Activated T-cell treated with anti-CD3 and anti-CD28 coated beads, Interleukin-2, amount 50 U/mL, for 24 hours (primary cell): Measurements from ENCODE around the gene SLC8A1.

ENCODE experiments used
- DNase-seq: peaks from one replicate; pipeline ENCODE4 v3.0.0-alpha.2; 2020
- H3K27ac Mint-ChIP-seq: 2 replicates; pipeline ENCODE4 v1.8.0; 2020; ENCODE audit warnings: mild to moderate bottlenecking, mixed read lengths
- H3K27me3 Mint-ChIP-seq: 2 replicates; pipeline ENCODE4 v1.8.0; 2020; ENCODE audit warnings: mixed read lengths
- H3K36me3 Mint-ChIP-seq: 2 replicates; pipeline ENCODE4 v1.8.0; 2020; ENCODE audit warnings: low read depth, mixed read lengths
- H3K4me1 Mint-ChIP-seq: 2 replicates; pipeline ENCODE4 v1.8.0; 2020; ENCODE audit warnings: low read depth, mixed read lengths
- H3K4me3 Mint-ChIP-seq: 2 replicates; pipeline ENCODE4 v1.8.0; 2020; ENCODE audit warnings: mild to moderate bottlenecking, moderate library complexity, mixed read lengths
- H3K9me3 Mint-ChIP-seq: 2 replicates; pipeline ENCODE4 v1.8.0; 2020; ENCODE audit warnings: mixed read lengths

Gene SLC8A1

GRCh38 chr2:40243581-40244187, 208.2 kb downstream of the SLC8A1 start:
- DNase-seq = no peak
- H3K27ac Mint-ChIP-seq = no peak overlapping the region
- no peaks in the 10 kb centered on the region for H3K9me3 Mint-ChIP-seq
- no peak overlapping the region for H3K4me3 Mint-ChIP-seq
- no peaks in the 10 kb centered on the region for H3K27me3 Mint-ChIP-seq
- no peaks in the 10 kb centered on the region for H3K36me3 Mint-ChIP-seq
- H3K4me1 Mint-ChIP-seq = no peaks in the 10 kb centered on the region

DNA sequence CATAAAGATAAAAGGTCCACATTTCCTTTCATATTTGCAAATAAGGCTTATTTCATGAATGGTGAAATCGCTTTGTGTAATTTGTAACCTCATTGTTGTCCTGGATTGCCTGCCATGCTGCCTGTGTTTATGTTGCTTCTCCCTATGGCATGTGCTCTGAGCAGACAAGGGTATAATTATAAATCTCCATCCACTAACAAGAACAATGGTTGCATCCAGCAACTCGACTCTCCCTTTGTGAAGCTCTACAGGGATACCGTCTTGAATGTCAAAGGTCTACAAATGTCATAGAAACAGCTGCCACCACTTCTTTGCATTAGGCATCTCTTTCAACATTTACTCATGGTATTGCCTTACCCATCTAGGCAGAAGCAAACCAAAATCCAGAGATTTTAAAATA, 209.6 kb downstream of the SLC8A1 start:
- no peak overlapping the region for H3K27ac Mint-ChIP-seq
- H3K9me3 Mint-ChIP-seq = no peaks in the 10 kb centered on the region
- H3K4me1 Mint-ChIP-seq = no peaks in the 10 kb centered on the region
- no peaks in the 10 kb centered on the region for H3K27me3 Mint-ChIP-seq
- no peaks in the 10 kb centered on the region for H3K36me3 Mint-ChIP-seq
- no peak overlapping the region for H3K4me3 Mint-ChIP-seq
- DNase-seq = no peak

GRCh38 chr2:40240070-40240469, 211.8 kb downstream of the SLC8A1 start:
- no peak for DNase-seq
- no peak overlapping the region for H3K27ac Mint-ChIP-seq
- H3K27me3 Mint-ChIP-seq = no peaks in the 10 kb centered on the region
- H3K4me1 Mint-ChIP-seq = no peaks in the 10 kb centered on the region
- H3K4me3 Mint-ChIP-seq = no peak overlapping the region
- H3K36me3 Mint-ChIP-seq = no peaks in the 10 kb centered on the region
- no peaks in the 10 kb centered on the region for H3K9me3 Mint-ChIP-seq

DNA sequence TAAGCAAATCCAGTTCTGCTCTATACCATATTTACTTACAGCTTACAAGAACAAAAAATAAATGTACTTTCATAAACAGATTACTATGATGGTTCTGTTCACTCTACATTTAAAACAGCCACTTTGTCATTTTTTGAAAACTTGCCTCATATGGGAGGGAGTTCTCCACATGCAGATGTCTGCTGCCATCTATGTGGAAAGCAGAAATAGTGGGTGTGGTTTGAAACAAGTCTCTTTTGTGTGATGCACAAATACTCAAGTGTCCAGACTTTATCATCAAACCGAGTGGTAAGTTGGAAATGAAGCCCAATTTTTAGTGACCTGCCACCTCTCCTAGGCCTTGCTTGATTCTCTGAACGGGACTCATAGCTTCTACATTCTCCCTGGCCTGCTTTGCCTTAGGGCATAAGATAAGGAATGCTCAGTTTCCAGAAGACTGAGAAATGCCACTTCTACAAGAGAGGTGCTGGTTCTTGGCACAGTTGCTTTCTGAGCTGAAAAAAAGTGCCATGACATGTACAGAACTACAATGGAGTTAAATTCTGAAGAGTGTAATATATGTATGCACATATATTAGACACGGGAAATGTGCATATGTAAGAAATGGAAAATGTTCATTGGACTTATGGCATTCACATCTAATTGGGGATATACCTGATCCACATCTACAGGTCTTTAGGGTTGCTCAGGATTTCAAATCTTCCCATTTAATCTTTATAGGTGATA, 221.0 kb downstream of the SLC8A1 start:
- Mint-ChIP-seq H3K9me3 (no peaks in the 10 kb centered on the region), H3K4me3 (no peak overlapping the region), H3K27me3 (no peaks in the 10 kb centered on the region), H3K36me3 (no peaks in the 10 kb centered on the region), H3K4me1 (no peaks in the 10 kb centered on the region), H3K27ac (no peak overlapping the region)
- DNase-seq = no peak

- H3K27me3 Mint-ChIP-seq = no peaks in the 10 kb centered on the region
- no peaks in the 10 kb centered on the region for H3K9me3 Mint-ChIP-seq
- H3K27ac Mint-ChIP-seq = no peak overlapping the region
- H3K36me3 Mint-ChIP-seq = no peaks in the 10 kb centered on the region
- no peak overlapping the region for H3K4me3 Mint-ChIP-seq
- H3K4me1 Mint-ChIP-seq = no peaks in the 10 kb centered on the region
- DNase-seq = no peak
Measured at GRCh38 chr2:40230186-40230585, 221.7 kb downstream of the SLC8A1 start.

- no peaks in the 10 kb centered on the region for H3K36me3 Mint-ChIP-seq
- H3K27ac Mint-ChIP-seq = no peak overlapping the region
- no peak for DNase-seq
- peaks cover 2% of the 10 kb centered on the region for H3K4me1 Mint-ChIP-seq
- H3K4me3 Mint-ChIP-seq = no peak overlapping the region
- H3K27me3 Mint-ChIP-seq = no peaks in the 10 kb centered on the region
- H3K9me3 Mint-ChIP-seq = peaks cover 4% of the 10 kb centered on the region
Measured at GRCh38 chr2:40228310-40228709, 223.6 kb downstream of the SLC8A1 start.

DNA sequence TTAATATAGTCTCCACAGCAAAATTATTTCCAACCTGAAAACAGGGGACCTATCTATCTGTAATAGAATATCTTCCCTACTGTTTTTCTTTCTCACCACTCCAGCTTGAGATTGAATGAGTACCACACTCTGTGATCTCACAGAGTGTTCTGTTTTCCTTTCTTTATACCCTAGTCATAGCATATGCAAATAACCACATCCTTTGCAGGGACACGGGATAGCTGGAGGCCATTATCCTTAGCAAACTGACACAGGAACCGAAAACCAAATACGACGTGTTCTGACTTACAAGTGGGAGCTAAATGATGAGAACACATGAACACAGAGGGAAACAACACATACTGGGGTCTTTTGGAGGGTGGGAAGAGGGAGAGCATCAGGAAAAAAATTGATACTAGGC, 224.7 kb downstream of the SLC8A1 start:
- Mint-ChIP-seq H3K36me3 (no peaks in the 10 kb centered on the region), H3K9me3 (peaks cover 4% of the 10 kb centered on the region), H3K27ac (no peak overlapping the region), H3K4me3 (no peak overlapping the region), H3K4me1 (peaks cover 2% of the 10 kb centered on the region), H3K27me3 (no peaks in the 10 kb centered on the region)
- DNase-seq = no peak

- H3K9me3 Mint-ChIP-seq = peaks cover 4% of the 10 kb centered on the region
- no peak for DNase-seq
Measured at GRCh38 chr2:40226637-40227036, 225.3 kb downstream of the SLC8A1 start.

GRCh38 chr2:40225670-40226210, 226.2 kb downstream of the SLC8A1 start:
- no peaks in the 10 kb centered on the region for H3K27me3 Mint-ChIP-seq
- no peak overlapping the region for H3K4me3 Mint-ChIP-seq
- H3K36me3 Mint-ChIP-seq = no peaks in the 10 kb centered on the region
- peaks cover 4% of the 10 kb centered on the region for H3K9me3 Mint-ChIP-seq
- H3K27ac Mint-ChIP-seq = no peak overlapping the region
- no peak for DNase-seq
- H3K4me1 Mint-ChIP-seq = peaks cover 2% of the 10 kb centered on the region

More at GRCh38 chr2:40226637-40227036, 225.3 kb downstream of the SLC8A1 start:
- no peaks in the 10 kb centered on the region for H3K27me3 Mint-ChIP-seq
- H3K27ac Mint-ChIP-seq = no peak overlapping the region
- no peaks in the 10 kb centered on the region for H3K36me3 Mint-ChIP-seq
- peaks cover 2% of the 10 kb centered on the region for H3K4me1 Mint-ChIP-seq
- no peak overlapping the region for H3K4me3 Mint-ChIP-seq

- Mint-ChIP-seq H3K36me3 (no peaks in the 10 kb centered on the region), H3K4me1 (peaks cover 2% of the 10 kb centered on the region), H3K27me3 (no peaks in the 10 kb centered on the region), H3K4me3 (no peak overlapping the region), H3K27ac (no peak overlapping the region), H3K9me3 (peaks cover 4% of the 10 kb centered on the region)
- no peak for DNase-seq
Measured at GRCh38 chr2:40224318-40224717, 227.6 kb downstream of the SLC8A1 start.

- DNase-seq = no peak
- H3K27ac Mint-ChIP-seq = no peak overlapping the region
- H3K9me3 Mint-ChIP-seq = peaks cover 14% of the 10 kb centered on the region
- H3K36me3 Mint-ChIP-seq = no peaks in the 10 kb centered on the region
- no peak overlapping the region for H3K4me3 Mint-ChIP-seq
- peaks cover 2% of the 10 kb centered on the region for H3K4me1 Mint-ChIP-seq
- no peaks in the 10 kb centered on the region for H3K27me3 Mint-ChIP-seq
Measured at GRCh38 chr2:40220177-40220925, 231.5 kb downstream of the SLC8A1 start.

GRCh38 chr2:40219141-40219540, 232.7 kb downstream of the SLC8A1 start:
- no peaks in the 10 kb centered on the region for H3K4me1 Mint-ChIP-seq
- H3K9me3 Mint-ChIP-seq = peaks cover 14% of the 10 kb centered on the region
- H3K36me3 Mint-ChIP-seq = no peaks in the 10 kb centered on the region
- no peak for DNase-seq
- no peak overlapping the region for H3K27ac Mint-ChIP-seq
- H3K4me3 Mint-ChIP-seq = no peak overlapping the region
- H3K27me3 Mint-ChIP-seq = no peaks in the 10 kb centered on the region

DNA sequence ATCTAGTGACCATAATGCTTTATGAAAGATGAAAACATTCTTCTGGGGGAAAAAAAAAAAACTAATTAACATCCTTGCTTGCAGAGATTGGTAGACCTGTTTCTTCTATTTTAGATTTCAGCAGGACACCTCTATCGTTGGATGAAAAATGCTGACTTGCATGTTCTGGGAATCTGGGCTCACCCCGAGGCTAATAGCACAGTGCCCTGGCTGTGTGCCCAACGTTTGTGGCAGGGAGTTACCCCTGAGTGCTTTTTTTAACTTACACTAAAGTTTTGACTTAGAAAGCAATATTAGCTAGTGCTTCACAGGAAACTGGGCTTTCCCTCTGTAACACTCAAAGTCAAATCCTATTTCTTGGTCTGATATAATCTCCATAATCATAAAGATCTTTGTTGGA, 233.2 kb downstream of the SLC8A1 start:
- H3K4me3 Mint-ChIP-seq = no peak overlapping the region
- no peak overlapping the region for H3K27ac Mint-ChIP-seq
- DNase-seq = no peak

GRCh38 chr2:40213619-40214018, 238.3 kb downstream of the SLC8A1 start:
- Mint-ChIP-seq H3K4me3 (no peak overlapping the region), H3K36me3 (no peaks in the 10 kb centered on the region), H3K9me3 (peaks cover 10% of the 10 kb centered on the region), H3K27me3 (no peaks in the 10 kb centered on the region), H3K4me1 (peaks cover 21% of the 10 kb centered on the region), H3K27ac (no peak overlapping the region)
- no peak for DNase-seq

More for the DNA sequence above, 233.2 kb downstream of the SLC8A1 start:
- Mint-ChIP-seq H3K9me3 (peaks cover 13% of the 10 kb centered on the region), H3K27me3 (no peaks in the 10 kb centered on the region), H3K4me1 (no peaks in the 10 kb centered on the region), H3K36me3 (no peaks in the 10 kb centered on the region)

- Mint-ChIP-seq H3K9me3 (peaks cover 10% of the 10 kb centered on the region), H3K36me3 (no peaks in the 10 kb centered on the region), H3K27ac (no peak overlapping the region), H3K4me3 (no peak overlapping the region), H3K27me3 (no peaks in the 10 kb centered on the region), H3K4me1 (peaks cover 21% of the 10 kb centered on the region)
- DNase-seq = no peak
Measured at GRCh38 chr2:40213071-40213470, 238.8 kb downstream of the SLC8A1 start.
